Stimulated activated CD8-positive, alpha-beta memory T cell treated with anti-CD3 and anti-CD28 coated beads, Interleukin-15, amount 100 ng/mL, for 4 hours (primary cell): Measurements from ENCODE around the gene TBL1X.
"Not testable (repeated sequence)": the region's sequence is repeated elsewhere in the genome, so short reads cannot be mapped to it uniquely, and the experiment has no call there.

Source experiments
- DNase-seq, 2 donors: peaks; one replicate each; pipeline ENCODE4 v3.0.0-alpha.2; 2020; ENCODE audit warnings: low read depth in 2 of 2

Gene TBL1X

GRCh38 chrX:9464435-9465371 is at the start of gene TBL1X:
Gene TBL1X (plus strand): TSS chrX:9465058. CDS start chrX:9653587, 188,529 bp downstream.
- peak in 1 of 2 donors; percentile 42 for DNase-seq

GRCh38 chrX:9416562-9417348 is 48.1 kb upstream of the TBL1X start:
- DNase-seq = no peak

- DNase-seq = no peak
Observed at GRCh38 chrX:9418262-9418661, 46.6 kb upstream of the TBL1X start.

GRCh38 chrX:9420275-9421265 is 44.3 kb upstream of the TBL1X start:
- no peak for DNase-seq

- no peak for DNase-seq
Observed at GRCh38 chrX:9429767-9430166, 35.1 kb upstream of the TBL1X start.

GRCh38 chrX:9430346-9430921 is 34.4 kb upstream of the TBL1X start:
- no peak for DNase-seq

GRCh38 chrX:9431281-9431680 is 33.6 kb upstream of the TBL1X start:
- no peak for DNase-seq

- DNase-seq = no peak
Observed at GRCh38 chrX:9433596-9433995, 31.3 kb upstream of the TBL1X start.

GRCh38 chrX:9434051-9434550 is 30.8 kb upstream of the TBL1X start:
- DNase-seq = no peak

GRCh38 chrX:9435086-9435485 is 29.8 kb upstream of the TBL1X start:
- not testable (repeated sequence) for DNase-seq

- DNase-seq = no peak
Observed at GRCh38 chrX:9436812-9437211, 28.0 kb upstream of the TBL1X start.

GRCh38 chrX:9438933-9439494 is 25.8 kb upstream of the TBL1X start:
- DNase-seq = no peak

- no peak for DNase-seq
Observed at GRCh38 chrX:9440116-9440844, 24.6 kb upstream of the TBL1X start.

- DNase-seq = no peak
Observed at GRCh38 chrX:9442056-9442455, 22.8 kb upstream of the TBL1X start.

- no peak for DNase-seq
Observed at GRCh38 chrX:9443327-9443726, 21.5 kb upstream of the TBL1X start.

GRCh38 chrX:9447906-9448305 is 17.0 kb upstream of the TBL1X start:
- no peak for DNase-seq

GRCh38 chrX:9456250-9457074 is 8.4 kb upstream of the TBL1X start:
- DNase-seq = no peak

GRCh38 chrX:9458034-9458433 is 6.8 kb upstream of the TBL1X start:
- not testable (repeated sequence) for DNase-seq

- DNase-seq = no peak
Observed at GRCh38 chrX:9458516-9459078, 6.3 kb upstream of the TBL1X start.
